ENCODE results near the gene RPL3.

RPL3 gene

DNA sequence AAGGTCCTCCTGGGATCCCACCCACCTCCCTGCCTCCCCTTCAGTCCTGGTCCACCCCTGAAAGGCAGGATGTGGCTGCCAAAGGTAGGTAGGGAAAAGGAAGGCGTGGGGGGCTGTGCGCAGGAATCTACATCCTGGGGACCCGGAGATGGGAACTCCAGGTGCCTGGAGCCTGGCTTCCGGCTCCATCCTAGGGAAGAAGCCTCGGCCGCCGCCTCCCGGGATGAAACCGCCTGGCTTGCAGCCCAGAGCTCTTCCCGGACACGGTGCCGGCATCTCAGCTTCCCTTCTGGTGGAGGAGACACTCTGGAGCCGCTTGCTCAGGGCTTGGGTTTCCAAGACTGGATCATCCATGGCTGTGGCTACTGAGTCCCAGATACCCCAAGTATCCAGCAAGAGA, 41.4 kb downstream of the RPL3 start:
- Histone ChIP-seq H3K27me3 (peaks cover 0 to 16% of the 10 kb centered on the region in 2 donors), H3K4me1 (peaks cover 0 to 8% (median under 1%) of the 10 kb centered on the region in 4 donors), H3K27ac (no peak overlapping the region), H3K4me3 (no peak overlapping the region), H3K36me3 (no peaks in the 10 kb centered on the region), H3K9me3 (peaks cover 0 to 8% (median 0%) of the 10 kb centered on the region in 3 donors)
- no peak for DNase-seq
- TF ChIP-seq, protein P1, sequence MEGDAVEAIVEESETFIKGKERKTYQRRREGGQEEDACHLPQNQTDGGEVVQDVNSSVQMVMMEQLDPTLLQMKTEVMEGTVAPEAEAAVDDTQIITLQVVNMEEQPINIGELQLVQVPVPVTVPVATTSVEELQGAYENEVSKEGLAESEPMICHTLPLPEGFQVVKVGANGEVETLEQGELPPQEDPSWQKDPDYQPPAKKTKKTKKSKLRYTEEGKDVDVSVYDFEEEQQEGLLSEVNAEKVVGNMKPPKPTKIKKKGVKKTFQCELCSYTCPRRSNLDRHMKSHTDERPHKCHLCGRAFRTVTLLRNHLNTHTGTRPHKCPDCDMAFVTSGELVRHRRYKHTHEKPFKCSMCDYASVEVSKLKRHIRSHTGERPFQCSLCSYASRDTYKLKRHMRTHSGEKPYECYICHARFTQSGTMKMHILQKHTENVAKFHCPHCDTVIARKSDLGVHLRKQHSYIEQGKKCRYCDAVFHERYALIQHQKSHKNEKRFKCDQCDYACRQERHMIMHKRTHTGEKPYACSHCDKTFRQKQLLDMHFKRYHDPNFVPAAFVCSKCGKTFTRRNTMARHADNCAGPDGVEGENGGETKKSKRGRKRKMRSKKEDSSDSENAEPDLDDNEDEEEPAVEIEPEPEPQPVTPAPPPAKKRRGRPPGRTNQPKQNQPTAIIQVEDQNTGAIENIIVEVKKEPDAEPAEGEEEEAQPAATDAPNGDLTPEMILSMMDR (IDR thresholded peaks at IDR 0.05): no peak
- intact Hi-C loops (cut with DNase I; ENCODE audit: low total_unique reads): no loop called here

GRCh38 chr22:39277142-39277607, 42.2 kb downstream of the RPL3 start:
- H3K27ac ChIP-seq: no peak overlapping the region
- intact Hi-C loops (cut with DNase I; ENCODE audit: low total_unique reads): no loop called here
- no peak for DNase-seq

GRCh38 chr22:39276440-39277141, 42.8 kb downstream of the RPL3 start:
- no peaks in the 10 kb centered on the region for H3K4me1 ChIP-seq
- H3K9me3 ChIP-seq: peaks cover 0 to 8% (median 0%) of the 10 kb centered on the region in 3 donors
- TF ChIP-seq, protein P1 (IDR thresholded peaks at IDR 0.05): no peak
- H3K27me3 ChIP-seq: peaks cover 0 to 16% of the 10 kb centered on the region in 2 donors
- no peak for DNase-seq
- no peak overlapping the region for H3K4me3 ChIP-seq
- no peaks in the 10 kb centered on the region for H3K36me3 ChIP-seq
- intact Hi-C loops (cut with DNase I; ENCODE audit: low total_unique reads): no loop called here
- H3K27ac ChIP-seq: no peak overlapping the region

More at GRCh38 chr22:39277142-39277607, 42.2 kb downstream of the RPL3 start:
- Histone ChIP-seq H3K9me3 (peaks cover 0 to 8% (median 0%) of the 10 kb centered on the region in 3 donors), H3K36me3 (no peaks in the 10 kb centered on the region), H3K4me3 (no peak overlapping the region), H3K27me3 (peaks cover 0 to 16% of the 10 kb centered on the region in 2 donors), H3K4me1 (no peaks in the 10 kb centered on the region)
- TF ChIP-seq, protein P1 (IDR thresholded peaks at IDR 0.05): no peak

GRCh38 chr22:39275814-39276439, 43.5 kb downstream of the RPL3 start:
- no peak for DNase-seq
- Histone ChIP-seq H3K9me3 (peaks cover 0 to 8% (median 0%) of the 10 kb centered on the region in 3 donors), H3K27me3 (peaks cover 0 to 16% of the 10 kb centered on the region in 2 donors), H3K4me1 (no peaks in the 10 kb centered on the region), H3K36me3 (no peaks in the 10 kb centered on the region), H3K27ac (no peak overlapping the region), H3K4me3 (no peak overlapping the region)
- intact Hi-C loops (cut with DNase I; ENCODE audit: low total_unique reads): no loop called here
- TF ChIP-seq, protein P1 (IDR thresholded peaks at IDR 0.05): no peak

DNA sequence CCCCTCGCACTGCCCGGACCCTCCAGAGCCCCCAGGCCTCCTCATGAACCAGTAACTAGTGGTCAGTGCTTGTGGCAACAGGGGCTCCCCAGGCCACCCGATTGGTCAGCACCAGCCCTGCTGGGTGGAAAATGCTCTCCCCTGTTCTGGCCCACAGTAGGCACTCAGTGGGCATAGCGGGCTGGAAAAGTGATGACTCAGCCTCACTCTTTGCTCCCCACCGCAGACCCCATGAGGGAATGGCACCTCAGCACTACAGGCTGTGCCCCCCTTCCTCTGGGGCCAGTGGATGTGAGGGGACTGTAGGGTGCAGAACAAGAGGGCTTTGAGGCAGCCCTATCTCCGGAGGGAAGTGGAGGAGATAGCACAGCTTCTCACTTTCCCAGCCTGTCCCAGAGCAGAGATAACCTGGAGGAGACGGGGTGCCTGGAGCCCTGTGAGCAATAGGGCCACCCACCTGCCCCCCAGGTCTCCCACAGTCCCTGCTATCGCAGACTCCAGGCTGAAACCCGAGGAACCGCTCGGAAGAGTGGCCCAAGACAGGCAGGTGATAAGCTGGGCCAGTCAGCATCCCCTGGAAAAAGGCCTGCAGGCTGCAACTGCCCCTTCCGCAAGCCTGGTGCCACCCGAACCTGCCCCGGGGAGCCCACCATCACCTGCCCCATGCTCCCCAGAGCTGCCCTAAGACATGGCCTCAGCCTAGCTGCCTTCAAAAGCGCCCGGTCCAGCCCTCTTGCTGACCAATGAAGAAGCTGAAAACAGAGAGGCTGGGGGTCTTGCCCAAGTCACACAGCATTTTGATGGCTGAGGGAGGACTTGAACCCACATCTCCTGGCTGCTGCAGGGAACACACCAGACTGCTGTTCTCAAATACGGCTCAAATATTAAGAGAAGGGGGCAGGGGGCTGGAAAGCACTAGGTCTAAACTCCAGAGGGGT, 45.2 kb downstream of the RPL3 start:
- Histone ChIP-seq H3K27ac (no peak overlapping the region), H3K9me3 (peaks cover 0 to 8% (median 0%) of the 10 kb centered on the region in 3 donors), H3K36me3 (no peaks in the 10 kb centered on the region), H3K4me1 (no peaks in the 10 kb centered on the region), H3K27me3 (peaks cover 0 to 15% of the 10 kb centered on the region in 2 donors), H3K4me3 (no peak overlapping the region)
- no peak for DNase-seq
- intact Hi-C loops (cut with DNase I; ENCODE audit: low total_unique reads): no loop called here
- TF ChIP-seq, protein P1 (IDR thresholded peaks at IDR 0.05): no peak
